NCI-H1092 (cell line): ENCODE data around the gene ZNF641.
"Not testable (repeated sequence)": the region's sequence is repeated elsewhere in the genome, so short reads cannot be mapped to it uniquely, and the experiment has no call there.

ENCODE experiments used
- DNase-seq: peaks from one replicate; lab custom pipeline; 2025; lab: John Stamatoyannopoulos, UW

The ZNF641 gene

GRCh38 chr12:48334808-48335207, 15.9 kb downstream of the ZNF641 start:
- DNase-seq: no peak

- DNase-seq: not testable (repeated sequence)
These were observed 17.0 kb downstream of the ZNF641 start for GRCh38 chr12:48333680-48334079.

GRCh38 chr12:48331399-48331798, 19.3 kb downstream of the ZNF641 start:
- DNase-seq: no peak

- DNase-seq: no peak
These were observed 21.4 kb downstream of the ZNF641 start for GRCh38 chr12:48329199-48329939.

- DNase-seq: no peak
These were observed 34.2 kb downstream of the ZNF641 start for GRCh38 chr12:48316491-48316890.

GRCh38 chr12:48311313-48311712, 39.4 kb downstream of the ZNF641 start:
- no peak for DNase-seq

- DNase-seq: no peak
These were observed 43.5 kb downstream of the ZNF641 start for GRCh38 chr12:48307269-48307668.

GRCh38 chr12:48305190-48305589, 45.5 kb downstream of the ZNF641 start:
- DNase-seq: no peak

GRCh38 chr12:48302161-48302911, 48.4 kb downstream of the ZNF641 start:
- DNase-seq: no peak

GRCh38 chr12:48300774-48301173, 49.9 kb downstream of the ZNF641 start:
- no peak for DNase-seq

- DNase-seq: no peak
These were observed 54.0 kb downstream of the ZNF641 start for GRCh38 chr12:48296586-48297282.

GRCh38 chr12:48292040-48292439, 58.7 kb downstream of the ZNF641 start:
- no peak for DNase-seq

- DNase-seq: no peak
These were observed 59.2 kb downstream of the ZNF641 start for GRCh38 chr12:48291511-48291910.

- no peak for DNase-seq
These were observed 62.1 kb downstream of the ZNF641 start for GRCh38 chr12:48288387-48289268.
